ENCODE data around the gene GRAMD1B.
A peak's percentile ranks its signal among the peaks of the same experiment; 100 is the strongest.

Gene GRAMD1B

GRCh38 chr11:123429913-123430720, at the start of gene GRAMD1B:
TSS of gene GRAMD1B (plus strand) at chr11:123430269. CDS start at chr11:123430793, 524 bp downstream.
- no peak for DNase-seq (ENCODE audit: low read depth, low spot score)
- no peak within 1 kb of the TSS for H3K27ac ChIP-seq

- no peak overlapping the region for H3K27ac ChIP-seq
- no peak for DNase-seq (ENCODE audit: low read depth, low spot score)
Observed at GRCh38 chr11:123381149-123381548, 48.9 kb upstream of the GRAMD1B start.

- no peak overlapping the region for H3K27ac ChIP-seq
- no peak for DNase-seq (ENCODE audit: low read depth, low spot score)
Observed at GRCh38 chr11:123381817-123382554, 48.1 kb upstream of the GRAMD1B start.

DNA sequence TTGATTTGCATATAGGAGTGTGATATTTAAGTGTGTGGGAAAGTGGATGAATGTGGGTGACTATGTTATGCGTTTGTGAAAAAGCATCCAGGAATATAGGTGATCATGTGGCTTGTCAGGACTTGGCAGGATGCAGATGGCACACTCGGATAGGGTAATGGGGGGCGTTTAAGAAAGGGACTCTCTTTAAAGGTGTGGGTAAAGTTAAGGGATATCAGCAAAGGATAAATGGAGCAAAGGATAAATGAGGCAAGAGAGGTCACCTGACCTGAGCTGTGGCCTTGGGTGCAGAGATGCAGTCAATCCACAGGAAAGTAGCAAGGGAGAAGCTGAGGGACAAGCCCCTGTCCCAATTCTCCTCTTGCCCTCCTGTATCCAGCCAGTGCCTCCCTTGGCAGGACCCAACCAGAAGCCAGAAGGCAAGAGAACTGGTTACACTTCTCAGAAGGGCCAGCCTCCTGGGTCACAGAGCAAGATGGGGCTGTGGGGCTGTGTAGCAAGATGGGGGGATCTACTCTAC, 47.5 kb upstream of the GRAMD1B start:
- no peak for DNase-seq (ENCODE audit: low read depth, low spot score)
- H3K27ac ChIP-seq = no peak overlapping the region

GRCh38 chr11:123384116-123384515, 46.0 kb upstream of the GRAMD1B start:
- no peak for DNase-seq (ENCODE audit: low read depth, low spot score)
- H3K27ac ChIP-seq = no peak overlapping the region

DNA sequence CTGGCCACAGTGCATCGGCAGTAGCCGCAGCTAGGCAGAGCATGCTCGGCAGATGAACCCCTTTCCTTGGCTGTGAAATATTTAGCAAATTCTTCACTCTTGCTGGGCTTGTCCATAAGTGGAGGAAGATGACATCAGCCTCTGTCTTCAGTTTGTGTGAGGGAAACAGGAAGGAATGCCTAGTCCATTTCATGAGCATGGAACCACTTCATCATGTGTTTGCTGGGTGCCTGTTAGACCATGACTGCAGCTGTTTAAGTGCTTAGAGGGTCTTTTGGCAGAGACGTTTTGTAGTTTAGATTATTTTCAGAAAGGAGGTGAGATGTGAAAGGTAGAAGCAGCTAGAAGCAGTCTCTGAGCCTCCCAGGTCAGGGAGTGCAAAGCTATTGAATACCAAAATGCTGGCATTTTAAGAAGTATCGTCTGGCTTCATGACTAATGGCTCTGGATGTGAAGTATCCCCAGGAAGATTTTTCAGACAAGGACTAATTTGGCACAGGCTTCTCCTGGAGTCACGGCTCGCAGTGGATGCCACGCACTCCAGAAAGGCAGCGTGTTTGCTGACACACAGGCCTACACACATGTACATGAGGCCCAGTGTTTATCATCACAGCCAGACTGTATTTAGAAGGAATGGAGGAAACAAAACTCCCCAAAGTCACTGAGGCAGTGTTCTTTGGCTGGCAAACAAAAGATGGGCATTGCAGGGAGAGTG, 43.1 kb upstream of the GRAMD1B start:
- no peak for DNase-seq (ENCODE audit: low read depth, low spot score)
- H3K27ac ChIP-seq = no peak overlapping the region

- no peak for DNase-seq (ENCODE audit: low read depth, low spot score)
Observed at GRCh38 chr11:123388640-123389039, 41.4 kb upstream of the GRAMD1B start.

DNA sequence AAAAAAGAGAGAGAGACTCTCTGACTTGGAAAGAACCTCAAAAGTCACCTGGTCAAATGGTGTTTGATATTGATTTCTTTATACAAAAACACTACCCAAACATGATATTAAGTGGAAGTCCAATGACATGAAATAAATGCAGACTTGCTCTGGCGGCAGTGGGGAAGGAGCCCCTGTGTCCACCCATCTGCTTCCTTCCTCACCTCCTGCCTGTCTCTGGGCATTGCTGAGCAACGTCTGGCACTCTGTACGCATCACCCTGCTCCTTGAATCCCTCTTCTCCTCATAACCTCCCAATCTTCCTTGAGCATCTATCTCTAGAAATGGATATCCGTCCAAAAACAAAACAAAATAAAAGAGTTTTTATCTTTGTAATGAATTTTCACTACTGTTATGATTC, 39.9 kb upstream of the GRAMD1B start:
- no peak overlapping the region for H3K27ac ChIP-seq
- DNase-seq (ENCODE audit: low read depth, low spot score) = no peak

More at GRCh38 chr11:123388640-123389039, 41.4 kb upstream of the GRAMD1B start:
- H3K27ac ChIP-seq = no peak overlapping the region

DNA sequence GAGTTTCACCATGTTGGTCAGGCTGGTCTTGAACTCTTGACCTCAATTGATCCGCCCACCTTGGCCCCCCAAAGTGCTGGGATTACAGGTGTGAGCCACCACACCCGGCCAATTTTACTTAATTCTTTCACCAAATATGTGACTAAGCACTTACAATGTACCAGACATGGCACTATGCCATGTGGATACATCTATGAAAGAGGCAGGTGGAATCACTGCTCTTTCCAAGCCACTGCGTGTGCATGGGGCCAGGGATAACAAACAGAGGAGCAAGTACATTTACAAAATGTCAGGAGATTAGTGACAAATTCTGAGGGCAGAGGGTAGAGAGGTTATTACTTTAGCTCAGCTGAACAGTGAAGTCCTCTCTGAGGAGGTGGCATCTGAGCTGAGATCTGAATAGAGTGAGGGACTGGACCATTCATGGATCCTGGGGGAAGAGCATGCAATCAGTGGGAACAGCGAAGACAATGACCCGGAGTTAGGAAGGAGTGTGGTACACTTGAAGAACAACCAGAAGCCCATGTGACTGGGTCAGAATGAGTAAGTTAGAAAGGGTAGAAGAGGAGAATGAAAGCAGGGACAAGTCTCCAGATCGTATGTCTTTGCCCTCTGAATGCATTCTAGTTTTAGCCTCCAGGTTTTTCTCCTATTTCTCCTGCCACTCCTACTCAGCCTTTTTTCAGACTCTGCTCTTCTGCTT, 38.3 kb upstream of the GRAMD1B start:
- no peak overlapping the region for H3K27ac ChIP-seq
- DNase-seq (ENCODE audit: low read depth, low spot score) = no peak

DNA sequence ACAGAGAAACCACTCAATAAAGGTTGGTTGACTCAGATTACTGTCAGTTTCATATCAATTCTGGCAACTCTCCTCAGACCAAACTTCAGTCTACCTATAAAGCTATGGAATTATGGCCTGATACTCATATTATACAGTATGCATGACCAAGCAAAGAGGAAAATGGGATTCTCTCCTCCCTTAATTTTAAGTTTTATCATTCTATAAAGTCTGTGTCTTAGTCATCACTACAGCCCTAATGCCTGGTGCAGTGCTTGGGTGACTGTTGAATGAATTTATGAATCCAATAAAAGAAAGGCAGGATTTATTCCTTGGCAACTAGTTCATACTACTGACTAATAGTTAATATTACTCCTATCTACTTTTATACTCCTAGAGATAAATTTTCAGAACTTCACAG, 37.6 kb upstream of the GRAMD1B start:
- no peak overlapping the region for H3K27ac ChIP-seq
- DNase-seq (ENCODE audit: low read depth, low spot score) = no peak

DNA sequence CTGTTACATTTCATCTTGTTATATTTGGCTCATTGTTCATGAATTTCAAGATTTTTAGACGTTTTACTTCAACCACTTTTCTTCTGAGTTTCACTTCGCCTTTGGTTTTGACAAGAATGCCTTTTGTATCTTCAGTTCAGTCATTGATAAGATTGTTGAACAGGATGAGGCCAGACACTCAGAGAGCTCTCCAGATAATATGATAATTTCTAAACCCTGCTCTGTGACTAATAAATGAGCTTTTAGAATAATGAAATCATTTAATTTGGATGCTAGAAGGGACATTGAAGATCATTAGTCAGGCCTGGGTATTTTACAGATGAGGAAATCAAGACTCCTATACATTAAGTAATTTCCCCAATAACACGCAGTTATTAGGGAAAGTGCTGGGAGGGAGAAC, 37.2 kb upstream of the GRAMD1B start:
- no peak overlapping the region for H3K27ac ChIP-seq
- no peak for DNase-seq (ENCODE audit: low read depth, low spot score)

- H3K27ac ChIP-seq = no peak overlapping the region
- DNase-seq (ENCODE audit: low read depth, low spot score) = no peak
Observed at GRCh38 chr11:123393312-123393927, 36.6 kb upstream of the GRAMD1B start.

GRCh38 chr11:123404676-123405075, 25.4 kb upstream of the GRAMD1B start:
- no peak for DNase-seq (ENCODE audit: low read depth, low spot score)
- H3K27ac ChIP-seq = no peak overlapping the region

DNA sequence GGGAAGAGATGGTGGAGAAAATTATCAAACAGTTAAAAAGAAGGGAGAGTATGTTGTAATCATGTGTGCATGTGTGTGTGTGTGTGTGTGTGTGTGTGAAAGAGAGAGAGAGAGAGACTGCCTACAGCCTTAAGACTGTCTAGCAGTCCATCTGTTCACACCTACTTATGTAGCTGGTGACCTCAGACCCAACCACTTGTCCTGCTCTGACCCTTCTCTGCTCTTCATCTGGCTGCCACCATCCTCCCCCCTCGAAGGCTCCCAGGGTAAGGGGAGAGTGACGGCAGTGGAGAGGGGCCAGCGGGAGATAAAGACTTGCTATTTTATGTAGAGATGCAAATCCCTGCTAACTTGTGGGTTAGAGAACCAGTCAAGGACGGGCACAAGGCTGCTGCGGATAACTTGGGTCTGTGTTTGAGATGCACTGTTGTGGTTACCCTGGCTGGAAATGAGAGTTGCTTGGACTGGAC, 24.9 kb upstream of the GRAMD1B start:
- no peak overlapping the region for H3K27ac ChIP-seq
- no peak for DNase-seq (ENCODE audit: low read depth, low spot score)

- H3K27ac ChIP-seq = no peak overlapping the region
- no peak for DNase-seq (ENCODE audit: low read depth, low spot score)
Observed at GRCh38 chr11:123406441-123407129, 23.5 kb upstream of the GRAMD1B start.

DNA sequence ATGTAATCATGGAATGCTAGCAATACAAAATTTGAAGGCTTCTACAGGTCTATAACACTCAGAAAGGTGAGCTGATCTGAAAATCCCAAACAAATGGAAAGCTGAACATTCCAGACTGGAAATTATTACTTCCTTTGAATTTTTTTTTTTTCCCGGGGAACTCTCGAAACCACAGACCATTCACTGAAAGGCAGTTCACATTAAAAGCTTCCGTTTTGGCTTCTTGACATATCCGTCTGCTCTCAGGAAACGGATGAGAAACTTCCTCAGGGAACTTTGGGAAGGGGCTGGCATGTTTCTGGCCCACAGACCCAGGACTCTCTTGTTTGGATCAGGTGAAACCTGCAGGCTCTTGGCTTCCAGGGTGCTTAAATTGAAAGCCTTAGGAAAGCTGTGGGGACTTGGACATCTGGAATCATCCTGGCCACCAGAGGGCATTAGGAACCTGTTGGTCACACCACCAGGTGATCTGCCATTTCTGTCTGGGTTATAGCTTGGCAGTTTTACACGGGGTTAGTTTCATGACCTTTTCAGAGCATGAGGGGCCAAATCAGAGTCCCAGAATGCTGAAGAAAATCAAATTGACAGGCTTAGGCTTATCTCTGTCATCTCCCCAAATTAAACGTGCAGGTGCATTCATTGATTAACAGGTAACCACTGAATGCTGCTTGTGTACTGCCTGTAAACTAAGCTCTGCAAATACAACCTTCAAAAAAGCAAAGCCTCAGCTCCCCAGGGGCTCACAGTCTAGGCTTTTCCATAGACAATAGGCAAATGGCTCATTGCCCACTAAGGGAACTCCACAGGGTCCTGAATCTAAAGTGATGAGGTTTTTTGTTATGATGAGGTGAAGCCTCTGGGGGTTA, 22.7 kb upstream of the GRAMD1B start:
- H3K27ac ChIP-seq = no peak overlapping the region
- DNase-seq (ENCODE audit: low read depth, low spot score) = peak; percentile 20

DNA sequence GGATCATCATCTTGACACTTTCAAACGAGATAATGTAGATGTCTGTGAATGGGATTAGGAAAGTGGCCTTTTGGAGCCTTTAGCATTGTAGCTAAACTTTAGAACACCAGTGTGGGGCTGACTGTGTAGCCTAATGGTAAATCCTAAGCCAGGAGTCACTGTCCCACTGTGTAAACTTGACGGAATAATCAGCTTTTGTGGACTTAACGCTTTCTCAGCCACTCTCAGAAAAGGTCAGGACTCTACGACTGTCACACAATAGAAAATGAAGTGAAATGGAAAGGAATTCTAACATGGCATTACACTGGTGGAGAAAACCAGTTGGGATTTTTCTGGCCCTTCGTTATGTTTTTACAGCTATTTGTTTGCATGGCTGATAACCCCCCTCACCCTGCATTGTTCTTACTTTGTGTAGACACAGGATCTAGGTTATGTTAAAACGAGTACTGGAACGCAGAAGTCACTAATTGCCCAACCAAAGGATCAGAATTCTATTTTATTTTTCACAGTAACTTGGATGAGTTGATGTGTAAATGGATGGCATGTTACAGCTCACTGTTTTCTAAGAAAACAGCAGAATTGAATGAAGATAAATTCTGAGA, 22.0 kb upstream of the GRAMD1B start:
- no peak overlapping the region for H3K27ac ChIP-seq
- no peak for DNase-seq (ENCODE audit: low read depth, low spot score)
